GM12872 (cell line): ENCODE results near the gene PCK2.

Source experiments
- TF ChIP-seq, protein P1 (sequence below): IDR thresholded peaks from 3 replicates; pipeline ENCODE4 v1.5.1; 2011; ENCODE audit warnings: low read depth, mild to moderate bottlenecking, low read length, moderate library complexity; ENCODE audit not compliant: insufficient read depth

Gene PCK2

DNA sequence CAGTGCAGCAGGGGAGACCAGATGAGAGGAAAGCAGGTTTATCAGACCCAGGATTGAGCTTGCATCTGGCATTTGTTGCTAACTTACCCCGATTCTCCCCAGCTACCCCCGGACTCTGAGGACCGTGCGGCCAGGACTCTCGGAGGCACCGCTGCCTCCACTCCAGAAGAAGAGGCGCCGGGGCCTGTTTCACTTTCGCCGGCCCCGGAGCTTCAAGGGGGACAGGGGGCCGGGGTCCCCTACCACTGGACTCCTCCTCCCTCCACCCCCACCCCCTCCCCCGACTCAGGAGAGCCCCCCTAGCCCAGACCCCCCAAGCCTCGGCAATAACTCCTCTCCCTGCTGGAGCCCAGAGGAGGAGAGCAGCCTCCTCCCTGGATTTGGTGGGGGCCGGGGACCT is 29.3 kb upstream of the PCK2 start:
- TF ChIP-seq, protein P1, sequence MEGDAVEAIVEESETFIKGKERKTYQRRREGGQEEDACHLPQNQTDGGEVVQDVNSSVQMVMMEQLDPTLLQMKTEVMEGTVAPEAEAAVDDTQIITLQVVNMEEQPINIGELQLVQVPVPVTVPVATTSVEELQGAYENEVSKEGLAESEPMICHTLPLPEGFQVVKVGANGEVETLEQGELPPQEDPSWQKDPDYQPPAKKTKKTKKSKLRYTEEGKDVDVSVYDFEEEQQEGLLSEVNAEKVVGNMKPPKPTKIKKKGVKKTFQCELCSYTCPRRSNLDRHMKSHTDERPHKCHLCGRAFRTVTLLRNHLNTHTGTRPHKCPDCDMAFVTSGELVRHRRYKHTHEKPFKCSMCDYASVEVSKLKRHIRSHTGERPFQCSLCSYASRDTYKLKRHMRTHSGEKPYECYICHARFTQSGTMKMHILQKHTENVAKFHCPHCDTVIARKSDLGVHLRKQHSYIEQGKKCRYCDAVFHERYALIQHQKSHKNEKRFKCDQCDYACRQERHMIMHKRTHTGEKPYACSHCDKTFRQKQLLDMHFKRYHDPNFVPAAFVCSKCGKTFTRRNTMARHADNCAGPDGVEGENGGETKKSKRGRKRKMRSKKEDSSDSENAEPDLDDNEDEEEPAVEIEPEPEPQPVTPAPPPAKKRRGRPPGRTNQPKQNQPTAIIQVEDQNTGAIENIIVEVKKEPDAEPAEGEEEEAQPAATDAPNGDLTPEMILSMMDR: no peak

DNA sequence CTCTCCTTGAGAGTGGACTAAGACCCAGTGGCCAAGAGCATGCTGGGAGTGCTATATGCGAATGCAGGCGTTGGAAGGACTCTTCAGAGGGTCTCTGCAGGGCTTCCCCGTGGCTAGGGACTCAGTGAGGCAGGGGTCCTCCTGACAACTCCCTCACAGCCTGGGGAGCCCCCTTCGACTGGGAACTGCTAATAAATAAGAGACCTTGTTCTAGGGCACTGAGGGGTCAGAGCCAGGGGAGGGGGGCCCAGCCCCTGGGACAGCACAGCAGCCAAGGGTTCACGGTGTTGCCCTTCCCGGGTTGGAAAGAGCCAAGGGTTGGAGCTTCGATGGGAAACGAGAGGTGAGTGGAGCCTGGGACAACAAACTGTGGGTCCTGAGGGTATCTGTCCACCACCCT is 28.7 kb upstream of the PCK2 start:
- TF ChIP-seq, protein P1: no peak

DNA sequence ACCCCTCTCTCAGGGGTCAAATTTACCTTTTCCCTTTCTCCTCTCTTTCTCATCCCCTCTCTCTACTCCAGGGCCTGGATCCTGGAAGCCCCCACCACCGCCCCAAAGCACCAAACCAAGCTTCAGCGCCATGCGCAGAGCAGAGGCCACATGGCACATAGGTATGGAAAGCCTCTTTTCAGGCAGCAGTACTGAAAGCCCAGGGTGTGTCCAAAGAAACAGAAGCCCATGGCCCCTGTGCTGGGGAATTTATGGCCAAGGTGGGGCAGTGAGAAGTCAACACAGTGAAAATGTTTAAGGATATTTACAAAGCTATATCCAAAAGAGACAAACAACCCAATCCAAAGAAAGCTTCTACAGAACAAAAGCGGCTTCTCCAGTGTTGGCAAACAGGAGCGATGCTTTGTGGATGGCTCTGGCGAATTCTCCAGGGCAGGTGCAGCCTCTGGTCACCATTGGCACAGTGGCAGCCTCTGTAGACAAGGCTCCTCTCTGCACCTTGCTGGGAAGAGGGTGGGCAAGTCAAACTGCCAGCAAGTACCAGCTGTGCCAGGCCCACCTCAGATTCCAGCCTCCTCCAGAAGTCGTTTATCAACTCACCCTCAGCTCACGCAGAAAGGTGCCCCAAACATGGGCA is 27.5 kb upstream of the PCK2 start:
- TF ChIP-seq, protein P1: no peak

DNA sequence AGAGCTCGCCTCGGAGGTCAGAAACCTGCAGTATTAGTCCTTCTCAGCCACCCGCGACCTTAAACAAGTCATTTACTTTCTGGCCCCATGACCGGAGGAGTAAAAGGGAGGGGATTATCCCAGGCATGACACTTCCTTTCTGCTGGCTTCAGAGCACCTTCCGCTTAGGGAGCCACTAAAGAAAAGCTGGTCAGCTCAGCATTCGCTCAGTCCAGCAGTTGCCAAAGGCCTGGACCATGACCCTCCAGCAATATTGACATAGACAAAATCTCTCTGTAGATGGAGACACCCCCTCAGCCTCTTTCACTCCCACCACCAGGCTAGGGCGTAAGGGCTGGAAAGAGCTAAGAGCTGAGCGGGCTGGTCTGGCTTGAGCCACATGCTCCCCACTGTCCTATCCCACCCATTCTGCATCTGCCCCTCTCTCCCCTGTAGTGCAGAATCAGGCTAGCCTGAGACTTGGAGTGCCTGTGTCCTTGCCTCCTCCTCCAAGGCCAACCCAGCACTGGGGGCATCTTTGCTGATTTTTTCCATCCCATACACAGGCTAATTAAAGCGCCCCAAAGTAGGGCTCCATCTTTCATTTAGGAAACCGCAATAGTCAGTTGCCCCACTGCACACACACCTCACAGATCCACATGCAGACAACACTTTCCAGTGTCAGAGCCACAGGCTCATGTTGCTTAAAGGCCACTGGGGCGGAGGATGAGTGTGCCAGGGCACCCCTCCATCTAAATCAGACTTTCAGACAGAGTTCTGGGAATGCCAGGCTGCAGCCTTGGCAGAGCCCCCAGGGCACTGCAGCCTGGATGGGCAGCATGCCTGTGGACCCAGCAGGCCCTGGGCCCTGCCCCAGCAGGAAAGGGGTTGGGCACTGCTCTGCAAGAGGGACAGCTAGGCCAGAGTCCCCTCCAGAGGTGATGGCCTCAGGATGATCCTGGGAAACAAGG is 26.7 kb upstream of the PCK2 start:
- TF ChIP-seq, protein P1: no peak

DNA sequence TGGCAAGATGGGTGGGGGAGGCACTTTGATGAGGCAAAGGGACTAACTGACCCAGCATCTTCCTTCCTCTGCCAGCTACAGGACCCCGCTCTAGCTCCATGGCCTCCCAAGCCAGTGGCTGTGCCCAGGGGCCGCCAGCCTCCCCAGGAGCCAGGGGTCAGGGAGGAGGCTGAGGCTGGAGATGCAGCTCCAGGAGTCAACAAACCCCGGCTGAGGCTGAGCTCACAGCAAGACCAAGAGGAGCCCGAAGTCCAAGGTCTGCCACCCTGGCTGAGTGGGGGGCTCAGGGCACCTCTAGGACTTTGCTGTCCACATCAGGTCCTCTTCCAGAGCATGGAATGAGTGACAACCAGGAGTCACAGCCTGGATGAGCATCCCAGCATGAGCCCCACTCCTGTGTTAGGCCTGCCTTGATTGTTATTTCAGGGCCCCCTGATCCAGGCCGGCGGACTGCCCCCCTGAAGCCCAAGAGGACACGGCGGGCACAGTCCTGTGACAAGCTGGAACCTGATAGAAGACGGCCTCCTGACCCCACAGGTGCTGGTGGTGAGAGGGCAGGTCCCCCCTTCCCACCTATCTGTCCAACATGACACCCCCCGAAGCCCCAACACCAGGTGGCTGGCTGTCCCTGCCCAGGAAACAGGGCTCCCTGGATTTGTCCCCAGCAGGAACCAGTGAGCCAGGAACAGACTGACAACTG is 25.2 kb upstream of the PCK2 start:
- TF ChIP-seq, protein P1: no peak

DNA sequence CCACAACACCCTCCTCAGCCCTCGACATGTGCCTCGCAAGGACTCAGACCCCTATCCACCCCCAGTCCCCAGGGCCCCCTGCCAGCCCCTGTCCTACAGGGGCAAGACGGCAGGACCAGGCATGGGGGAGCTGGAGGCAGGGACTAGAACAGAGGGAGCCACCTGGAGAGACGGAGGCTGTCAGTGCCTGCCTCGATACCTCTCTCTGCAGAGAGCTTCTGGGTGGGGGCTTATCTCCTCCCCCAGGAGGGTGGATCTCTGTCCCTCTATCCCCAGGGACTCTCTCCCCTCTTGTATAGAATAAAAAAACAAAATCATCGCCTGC is 24.7 kb upstream of the PCK2 start:
- TF ChIP-seq, protein P1: no peak
